GM19468 (cell line): ENCODE measurements around the gene PKHD1.
"Not testable (repeated sequence)": the region's sequence is repeated elsewhere in the genome, so short reads cannot be mapped to it uniquely, and the experiment has no call there.

Experiments
- ATAC-seq: cut with Tn5 transposase; IDR thresholded peaks from one replicate; pipeline ENCODE4 v1.9.1; 2021; ENCODE audit warnings: mild to moderate bottlenecking, moderate library complexity, moderate number of reproducible peaks; ENCODE audit not compliant: unreplicated experiment; ENCODE audit errors: extremely low read depth

PKHD1 gene

DNA sequence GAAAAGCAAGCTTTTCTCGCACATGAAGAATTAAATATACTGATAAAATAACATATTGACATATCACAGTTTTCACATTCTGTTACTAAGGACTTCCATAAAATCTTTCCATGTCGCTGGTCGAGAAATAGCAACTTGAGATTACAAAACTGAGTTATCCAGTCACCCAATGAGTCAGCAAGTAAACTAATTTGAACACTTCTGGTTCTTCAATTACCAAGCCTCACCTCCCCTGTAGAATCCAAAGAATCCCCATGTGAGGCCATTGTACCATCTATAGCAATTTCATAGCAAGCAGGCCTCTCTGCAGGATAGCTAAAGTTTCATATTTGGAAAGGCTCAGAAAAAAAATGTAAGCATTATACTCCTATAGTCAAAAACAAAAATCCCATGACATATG lies 87.3 kb downstream of the PKHD1 start:
- ATAC-seq, result no peak

GRCh38 chr6:51996296-51996947 lies 91.0 kb downstream of the PKHD1 start:
- peak; percentile 74 for ATAC-seq

GRCh38 chr6:51995214-51995755 lies 92.1 kb downstream of the PKHD1 start:
- no peak for ATAC-seq

DNA sequence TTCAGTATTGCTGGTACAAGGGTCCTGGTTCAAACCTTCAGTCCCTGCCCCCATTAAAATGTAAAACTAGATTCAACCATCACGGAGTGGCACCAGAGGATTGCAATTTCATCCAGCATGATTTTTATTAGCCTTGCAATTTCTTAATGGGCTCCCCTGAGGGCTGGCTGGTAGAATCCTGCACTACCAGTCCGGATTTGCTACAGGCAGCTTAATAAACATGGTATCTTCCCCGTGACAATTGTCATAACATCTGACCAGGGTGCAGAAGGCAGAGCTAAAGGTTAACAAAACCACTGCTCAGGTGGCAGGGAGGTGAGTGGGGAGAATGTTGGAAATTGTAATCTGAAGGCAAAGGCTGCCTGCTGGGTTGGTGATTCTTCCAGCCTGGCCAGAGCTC lies 94.5 kb downstream of the PKHD1 start:
- ATAC-seq, result no peak

DNA sequence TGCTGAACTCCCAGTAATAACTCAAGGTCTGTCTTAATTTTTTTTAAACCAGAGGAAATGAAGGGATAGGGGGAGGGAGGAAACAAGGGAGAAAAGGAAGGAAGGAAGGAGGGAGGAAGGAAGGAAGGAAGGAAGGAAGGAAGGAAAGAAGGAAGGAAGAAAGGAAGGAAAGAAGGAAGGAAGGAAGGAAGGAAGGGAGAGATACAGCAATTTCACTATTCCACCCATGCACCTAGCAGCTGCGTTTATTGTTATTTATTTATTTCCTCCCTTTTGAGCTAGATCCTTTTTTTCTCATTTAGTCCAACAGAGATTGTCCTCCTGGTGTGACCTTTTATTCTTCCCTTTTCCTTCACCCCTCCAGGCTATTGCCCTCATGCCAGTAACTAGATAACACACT lies 97.6 kb downstream of the PKHD1 start:
- ATAC-seq, result no peak

DNA sequence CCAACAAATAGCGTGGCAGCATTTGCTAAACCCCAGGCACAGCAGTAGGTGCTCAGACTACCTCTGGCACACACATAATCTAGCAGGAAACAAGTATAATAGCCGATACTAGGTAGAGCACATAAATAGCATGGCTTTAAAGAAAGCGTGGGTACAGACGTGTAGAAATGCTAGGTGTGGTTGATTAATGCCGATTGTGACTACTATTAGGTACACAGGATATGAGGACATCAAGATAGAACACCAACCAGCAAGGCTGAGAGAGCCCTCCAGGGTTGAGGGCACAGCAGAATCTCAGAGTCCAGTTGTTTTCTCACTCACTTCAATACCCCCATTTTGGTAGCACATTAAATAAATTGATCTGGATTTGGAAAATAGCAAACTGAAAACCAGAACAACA lies 100.5 kb downstream of the PKHD1 start:
- no peak for ATAC-seq

DNA sequence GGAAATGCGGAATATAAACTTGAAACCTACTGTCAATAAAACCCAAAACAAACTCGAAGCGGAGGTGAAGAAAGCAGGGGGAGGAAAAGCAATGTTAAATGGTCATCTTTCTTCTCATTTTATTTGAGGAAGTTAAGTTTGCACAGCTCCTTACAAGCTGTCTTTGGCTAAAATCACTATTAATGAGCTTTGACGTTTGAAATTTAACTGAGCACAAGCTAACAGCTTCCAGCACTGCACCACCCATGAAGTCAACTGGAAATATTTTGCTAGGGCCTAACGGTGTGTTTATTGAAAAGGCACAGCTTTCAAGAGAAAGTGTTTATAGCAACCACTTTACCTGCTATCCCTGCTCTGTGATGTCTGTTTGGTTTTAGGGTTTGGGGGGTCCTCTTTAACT lies 103.8 kb downstream of the PKHD1 start:
- ATAC-seq, result no peak

GRCh38 chr6:51982695-51983094 lies 104.7 kb downstream of the PKHD1 start:
- not testable (repeated sequence) for ATAC-seq

DNA sequence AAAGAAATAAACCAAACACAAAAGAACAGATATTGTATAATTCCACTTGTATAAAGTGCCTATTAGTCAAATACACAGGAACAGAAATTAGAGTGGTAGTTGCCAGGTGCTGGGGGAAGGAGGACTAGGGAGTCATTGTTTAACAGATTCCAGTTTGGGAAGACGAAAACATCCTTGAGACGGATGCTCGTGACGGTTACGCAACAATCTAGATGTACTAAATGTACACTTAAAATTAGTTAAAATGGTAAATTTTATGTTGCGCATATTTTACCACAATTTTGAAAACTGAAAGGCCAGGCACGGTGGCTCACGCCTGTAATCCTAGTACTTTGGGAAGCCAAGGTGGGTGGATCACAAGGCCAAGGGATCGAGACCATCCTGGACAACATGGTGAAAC lies 111.0 kb downstream of the PKHD1 start:
- ATAC-seq, result no peak

DNA sequence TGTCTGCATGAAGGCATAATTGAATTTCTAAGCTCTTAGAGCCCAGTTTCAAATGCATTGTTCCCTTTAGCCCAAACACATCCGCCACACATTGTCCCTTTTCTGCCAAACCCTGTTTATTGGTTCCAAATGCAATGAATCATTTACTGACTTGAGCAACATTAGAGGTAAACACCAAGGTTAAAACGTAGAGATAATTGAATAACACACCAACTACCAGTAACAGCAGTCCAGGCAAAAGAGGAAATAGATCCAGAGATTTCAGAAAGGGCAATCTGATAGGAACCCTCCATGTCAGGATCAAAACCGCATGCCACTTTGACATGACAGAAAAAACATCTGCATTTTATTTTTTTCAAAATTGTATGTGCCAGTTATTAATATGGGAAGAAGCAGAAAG lies 114.8 kb downstream of the PKHD1 start:
- ATAC-seq, result no peak

DNA sequence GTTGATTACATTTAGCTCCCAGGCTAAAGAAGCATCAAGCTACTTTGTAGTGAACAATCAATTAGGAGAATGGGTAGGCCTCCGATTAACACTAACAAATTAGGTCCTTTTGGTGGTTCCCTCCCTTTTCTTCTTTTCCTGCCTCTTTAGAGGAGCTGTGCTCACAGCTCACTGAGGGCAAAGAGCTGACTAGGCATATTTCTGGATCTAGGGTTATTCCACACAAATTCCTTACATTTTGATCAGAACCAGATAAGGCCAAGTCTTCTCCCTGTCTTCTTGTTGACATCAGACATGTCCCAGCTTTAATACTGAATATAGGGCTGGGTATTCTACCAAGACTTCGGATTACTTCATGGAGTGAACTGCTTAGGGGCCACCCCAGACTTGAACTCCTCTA lies 119.1 kb downstream of the PKHD1 start:
- ATAC-seq, result no peak

GRCh38 chr6:51965222-51965801 lies 122.1 kb downstream of the PKHD1 start:
- no peak for ATAC-seq

DNA sequence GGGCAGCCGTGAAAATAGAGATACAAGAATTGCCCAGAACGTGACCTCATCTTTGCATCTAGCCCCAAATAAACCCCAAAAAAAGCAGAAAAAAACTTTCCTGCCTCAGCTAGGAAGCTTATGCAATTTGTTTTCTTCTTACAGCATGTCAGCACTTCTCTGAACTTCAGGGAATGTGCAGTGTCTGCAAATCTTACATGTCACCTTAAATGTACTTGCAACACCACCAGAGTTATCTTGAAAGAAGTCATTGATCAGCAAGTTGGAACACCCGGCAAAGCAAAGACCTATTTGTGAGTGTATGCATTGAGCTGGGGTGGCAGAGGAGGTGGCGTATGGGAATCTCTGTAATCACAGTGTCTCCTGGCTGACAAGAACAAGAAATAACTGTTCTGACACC lies 123.4 kb downstream of the PKHD1 start:
- ATAC-seq, result no peak

- no peak for ATAC-seq
Measured at GRCh38 chr6:51962354-51962753, 125.1 kb downstream of the PKHD1 start.

GRCh38 chr6:51960419-51960818 lies 127.0 kb downstream of the PKHD1 start:
- ATAC-seq, result no peak

DNA sequence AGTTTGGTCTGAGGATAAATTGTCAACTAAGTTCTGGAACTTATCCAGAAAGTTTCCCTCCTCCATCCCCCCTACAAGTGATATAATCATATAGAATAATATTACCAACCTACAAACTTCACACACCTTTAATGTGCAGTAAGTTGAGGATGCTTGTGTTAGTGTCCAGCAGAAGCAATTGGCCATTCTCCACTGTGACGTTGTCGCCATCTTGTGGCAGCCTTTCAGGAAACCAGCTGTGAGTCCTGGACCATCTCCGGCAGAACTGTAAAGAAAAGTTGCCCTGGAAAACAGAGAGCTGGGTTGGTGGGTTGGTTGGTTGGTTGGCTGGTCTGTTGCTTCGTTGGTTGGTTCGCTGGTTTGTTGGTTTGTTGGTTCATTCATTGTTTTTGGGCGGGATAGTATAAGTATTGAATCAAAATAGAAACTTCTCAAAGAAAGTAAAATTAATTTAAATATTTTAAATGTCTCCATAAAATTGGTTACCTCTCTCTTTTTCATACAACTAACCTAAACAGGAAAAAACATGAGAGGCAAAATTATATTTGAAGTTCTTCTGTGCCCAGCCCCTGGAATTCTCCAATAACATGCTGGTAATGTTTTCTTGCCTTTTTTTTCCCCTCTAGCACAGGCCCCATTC lies 127.5 kb downstream of the PKHD1 start:
- peak; percentile 63 for ATAC-seq

DNA sequence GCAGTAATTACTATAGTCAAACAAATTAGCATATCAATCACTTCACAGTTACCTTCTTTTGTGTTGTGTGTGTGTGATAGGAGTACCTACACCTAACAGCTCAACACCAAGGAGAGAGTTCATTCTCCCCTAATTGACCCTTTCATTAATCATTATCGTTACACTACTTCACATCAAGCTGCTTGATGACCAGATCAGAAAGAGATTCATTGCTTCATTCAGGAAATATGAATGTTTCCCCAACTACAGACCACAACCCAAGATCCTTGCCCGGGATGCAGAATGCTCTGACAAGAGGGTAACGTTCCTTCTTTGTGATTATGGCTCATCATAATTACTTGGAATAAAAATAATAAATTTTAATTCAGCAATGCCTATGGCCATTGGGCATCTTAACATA lies 132.7 kb downstream of the PKHD1 start:
- no peak for ATAC-seq

- ATAC-seq, result no peak
Measured at GRCh38 chr6:51953246-51953645, 134.2 kb downstream of the PKHD1 start.

- ATAC-seq, result no peak
Measured at GRCh38 chr6:51951924-51952323, 135.5 kb downstream of the PKHD1 start.

- no peak for ATAC-seq
Measured at GRCh38 chr6:51949526-51949925, 137.9 kb downstream of the PKHD1 start.

- ATAC-seq, result not testable (repeated sequence)
Measured at GRCh38 chr6:51939695-51940094, 147.7 kb downstream of the PKHD1 start.
